GM15510 (cell line): ENCODE results near the gene ADAMTS16.

Experiments
- POLR2A ChIP-seq: IDR thresholded peaks from 3 replicates; pipeline ENCODE4 v1.6.1; 2011; ENCODE audit warnings: borderline replicate concordance; ENCODE audit not compliant: insufficient read length; ENCODE audit errors: extremely low read depth

Gene ADAMTS16

GRCh38 chr5:5290674-5291334 is 150.7 kb downstream of the ADAMTS16 start:
- TF ChIP-seq POLR2A = no peak

GRCh38 chr5:5291357-5291756 is 151.2 kb downstream of the ADAMTS16 start:
- TF ChIP-seq POLR2A = no peak

GRCh38 chr5:5293029-5293428 is 152.9 kb downstream of the ADAMTS16 start:
- TF ChIP-seq POLR2A = no peak

GRCh38 chr5:5294429-5294828 is 154.3 kb downstream of the ADAMTS16 start:
- no peak for TF ChIP-seq POLR2A

GRCh38 chr5:5295351-5295750 is 155.2 kb downstream of the ADAMTS16 start:
- TF ChIP-seq POLR2A = no peak

GRCh38 chr5:5296051-5296450 is 155.9 kb downstream of the ADAMTS16 start:
- no peak for TF ChIP-seq POLR2A

- no peak for TF ChIP-seq POLR2A
These were observed 157.4 kb downstream of the ADAMTS16 start for GRCh38 chr5:5297432-5298067.

GRCh38 chr5:5298068-5298633 is 158.0 kb downstream of the ADAMTS16 start:
- no peak for TF ChIP-seq POLR2A

- no peak for TF ChIP-seq POLR2A
These were observed 158.9 kb downstream of the ADAMTS16 start for GRCh38 chr5:5298841-5299541.

GRCh38 chr5:5301176-5301575 is 161.0 kb downstream of the ADAMTS16 start:
- no peak for TF ChIP-seq POLR2A

- TF ChIP-seq POLR2A = no peak
These were observed 162.1 kb downstream of the ADAMTS16 start for GRCh38 chr5:5302201-5302600.

- TF ChIP-seq POLR2A = no peak
These were observed 163.1 kb downstream of the ADAMTS16 start for GRCh38 chr5:5303242-5303641.

GRCh38 chr5:5304361-5305020 is 164.4 kb downstream of the ADAMTS16 start:
- no peak for TF ChIP-seq POLR2A

- TF ChIP-seq POLR2A = no peak
These were observed 166.6 kb downstream of the ADAMTS16 start for GRCh38 chr5:5306696-5307095.

- no peak for TF ChIP-seq POLR2A
These were observed 168.2 kb downstream of the ADAMTS16 start for GRCh38 chr5:5308319-5308718.
